Measurements from ENCODE around the gene IFITM2.
"Not testable (repeated sequence)": the region's sequence is repeated elsewhere in the genome, so short reads cannot be mapped to it uniquely, and the experiment has no call there.

The IFITM2 gene

GRCh38 chr11:282171-282570, 25.4 kb upstream of the IFITM2 start:
- DNase-seq = no peak

- DNase-seq = no peak
Observed at GRCh38 chr11:282630-283360, 24.8 kb upstream of the IFITM2 start.

- DNase-seq = no peak
Observed at GRCh38 chr11:283405-284104, 24.1 kb upstream of the IFITM2 start.

GRCh38 chr11:284105-285020, 23.3 kb upstream of the IFITM2 start:
- no peak for DNase-seq

- no peak for DNase-seq
Observed at GRCh38 chr11:285021-285893, 22.4 kb upstream of the IFITM2 start.

GRCh38 chr11:285894-286220, 21.8 kb upstream of the IFITM2 start:
- DNase-seq = no peak

- DNase-seq = not testable (repeated sequence)
Observed at GRCh38 chr11:286977-287820, 20.4 kb upstream of the IFITM2 start.

GRCh38 chr11:287821-288477, 19.7 kb upstream of the IFITM2 start:
- DNase-seq = no peak

GRCh38 chr11:288478-289397, 18.9 kb upstream of the IFITM2 start, which contains the start of gene PGGHG:
Gene PGGHG (plus strand): TSS chr11:289126. CDS start chr11:289817, 691 bp downstream.
- peak in 1 of 2 donors; percentile 34 for DNase-seq

- no peak for DNase-seq
Observed at GRCh38 chr11:289398-289711, 18.3 kb upstream of the IFITM2 start.

GRCh38 chr11:289712-290620, 17.6 kb upstream of the IFITM2 start:
- no peak for DNase-seq

- DNase-seq = no peak
Observed at GRCh38 chr11:290621-291231, 16.9 kb upstream of the IFITM2 start.

- no peak for DNase-seq
Observed at GRCh38 chr11:291281-292210, 16.1 kb upstream of the IFITM2 start.

- no peak for DNase-seq
Observed at GRCh38 chr11:292211-293121, 15.2 kb upstream of the IFITM2 start.

- DNase-seq = no peak
Observed at GRCh38 chr11:293271-293851, 14.3 kb upstream of the IFITM2 start.

Data from inflammatory macrophage treated with lipopolysaccharide for 1 hour (primary cell).